ENCODE measurements around the gene TSPAN14. TPM values are rescaled to one million over a fixed set of nuclear protein-coding genes. Genes with fewer than 3 reads are reported as not detected.

TSPAN14 gene
- total and polyA plus RNA-seq, 2 of the 13 experiments (the other 11 are each of a cell fraction or from before 2014, with no cell fraction given), result 24.1 to 80.6 TPM

- TF ChIP-seq MYC (CRISPR knock-in tag; IDR thresholded peaks at IDR 0.05; ENCODE audit: borderline replicate concordance), result peak; percentile 29; the same call in 1 of the 2 replicates
- no peak for TF ChIP-seq ZNF274 (CRISPR knock-in tag; IDR thresholded peaks at IDR 0.05)
- TF ChIP-seq POLR2G (IDR thresholded peaks at IDR 0.05; ENCODE audit: low read depth, low read length), result no peak
- TF ChIP-seq, protein P1, sequence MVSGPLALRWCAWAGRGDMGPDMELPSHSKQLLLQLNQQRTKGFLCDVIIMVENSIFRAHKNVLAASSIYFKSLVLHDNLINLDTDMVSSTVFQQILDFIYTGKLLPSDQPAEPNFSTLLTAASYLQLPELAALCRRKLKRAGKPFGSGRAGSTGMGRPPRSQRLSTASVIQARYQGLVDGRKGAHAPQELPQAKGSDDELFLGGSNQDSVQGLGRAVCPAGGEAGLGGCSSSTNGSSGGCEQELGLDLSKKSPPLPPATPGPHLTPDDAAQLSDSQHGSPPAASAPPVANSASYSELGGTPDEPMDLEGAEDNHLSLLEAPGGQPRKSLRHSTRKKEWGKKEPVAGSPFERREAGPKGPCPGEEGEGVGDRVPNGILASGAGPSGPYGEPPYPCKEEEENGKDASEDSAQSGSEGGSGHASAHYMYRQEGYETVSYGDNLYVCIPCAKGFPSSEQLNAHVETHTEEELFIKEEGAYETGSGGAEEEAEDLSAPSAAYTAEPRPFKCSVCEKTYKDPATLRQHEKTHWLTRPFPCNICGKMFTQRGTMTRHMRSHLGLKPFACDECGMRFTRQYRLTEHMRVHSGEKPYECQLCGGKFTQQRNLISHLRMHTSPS (CRISPR knock-in tag; IDR thresholded peaks at IDR 0.05; ENCODE audit: low read depth), result no peak
- no peak for TF ChIP-seq ZNF235 (CRISPR knock-in tag; IDR thresholded peaks at IDR 0.05; ENCODE audit: borderline replicate concordance)
- no peak for TF ChIP-seq ZNF562 (CRISPR knock-in tag; IDR thresholded peaks at IDR 0.05; ENCODE audit: borderline replicate concordance)
- no peak for TF ChIP-seq ZNF543 (CRISPR knock-in tag; IDR thresholded peaks at IDR 0.05)
- no peak for TF ChIP-seq KAT2B (IDR thresholded peaks at IDR 0.05; ENCODE audit: borderline replicate concordance, low read depth, low read length)
- TF ChIP-seq ZNF362 (CRISPR knock-in tag; IDR thresholded peaks at IDR 0.05; ENCODE audit: borderline replicate concordance), result no peak
- TF ChIP-seq ZFP36 (IDR thresholded peaks at IDR 0.05; ENCODE audit: borderline replicate concordance, low read depth, low read length, partially characterized antibody), result no peak
- TF ChIP-seq, protein P2, sequence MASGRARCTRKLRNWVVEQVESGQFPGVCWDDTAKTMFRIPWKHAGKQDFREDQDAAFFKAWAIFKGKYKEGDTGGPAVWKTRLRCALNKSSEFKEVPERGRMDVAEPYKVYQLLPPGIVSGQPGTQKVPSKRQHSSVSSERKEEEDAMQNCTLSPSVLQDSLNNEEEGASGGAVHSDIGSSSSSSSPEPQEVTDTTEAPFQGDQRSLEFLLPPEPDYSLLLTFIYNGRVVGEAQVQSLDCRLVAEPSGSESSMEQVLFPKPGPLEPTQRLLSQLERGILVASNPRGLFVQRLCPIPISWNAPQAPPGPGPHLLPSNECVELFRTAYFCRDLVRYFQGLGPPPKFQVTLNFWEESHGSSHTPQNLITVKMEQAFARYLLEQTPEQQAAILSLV (CRISPR knock-in tag; IDR thresholded peaks at IDR 0.05; ENCODE audit: borderline replicate concordance), result no peak
- TF ChIP-seq, protein P3, sequence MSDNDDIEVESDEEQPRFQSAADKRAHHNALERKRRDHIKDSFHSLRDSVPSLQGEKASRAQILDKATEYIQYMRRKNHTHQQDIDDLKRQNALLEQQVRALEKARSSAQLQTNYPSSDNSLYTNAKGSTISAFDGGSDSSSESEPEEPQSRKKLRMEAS (IDR thresholded peaks at IDR 0.05), result peak; percentile 49; the same call in 1 of the 2 replicates
- peak; percentile 44; the same call in 1 of the 2 replicates for TF ChIP-seq ELF1 (CRISPR knock-in tag; IDR thresholded peaks at IDR 0.05)
- TF ChIP-seq ZBTB46 (CRISPR knock-in tag; IDR thresholded peaks at IDR 0.05; ENCODE audit: borderline replicate concordance), result no peak
- TF ChIP-seq IKZF5 (CRISPR knock-in tag; IDR thresholded peaks at IDR 0.05), result no peak
- TF ChIP-seq MIER3 (CRISPR knock-in tag; IDR thresholded peaks at IDR 0.05; ENCODE audit: borderline replicate concordance), result no peak
- TF ChIP-seq AHR (CRISPR knock-in tag; IDR thresholded peaks at IDR 0.05), result no peak
- TF ChIP-seq, protein P4, sequence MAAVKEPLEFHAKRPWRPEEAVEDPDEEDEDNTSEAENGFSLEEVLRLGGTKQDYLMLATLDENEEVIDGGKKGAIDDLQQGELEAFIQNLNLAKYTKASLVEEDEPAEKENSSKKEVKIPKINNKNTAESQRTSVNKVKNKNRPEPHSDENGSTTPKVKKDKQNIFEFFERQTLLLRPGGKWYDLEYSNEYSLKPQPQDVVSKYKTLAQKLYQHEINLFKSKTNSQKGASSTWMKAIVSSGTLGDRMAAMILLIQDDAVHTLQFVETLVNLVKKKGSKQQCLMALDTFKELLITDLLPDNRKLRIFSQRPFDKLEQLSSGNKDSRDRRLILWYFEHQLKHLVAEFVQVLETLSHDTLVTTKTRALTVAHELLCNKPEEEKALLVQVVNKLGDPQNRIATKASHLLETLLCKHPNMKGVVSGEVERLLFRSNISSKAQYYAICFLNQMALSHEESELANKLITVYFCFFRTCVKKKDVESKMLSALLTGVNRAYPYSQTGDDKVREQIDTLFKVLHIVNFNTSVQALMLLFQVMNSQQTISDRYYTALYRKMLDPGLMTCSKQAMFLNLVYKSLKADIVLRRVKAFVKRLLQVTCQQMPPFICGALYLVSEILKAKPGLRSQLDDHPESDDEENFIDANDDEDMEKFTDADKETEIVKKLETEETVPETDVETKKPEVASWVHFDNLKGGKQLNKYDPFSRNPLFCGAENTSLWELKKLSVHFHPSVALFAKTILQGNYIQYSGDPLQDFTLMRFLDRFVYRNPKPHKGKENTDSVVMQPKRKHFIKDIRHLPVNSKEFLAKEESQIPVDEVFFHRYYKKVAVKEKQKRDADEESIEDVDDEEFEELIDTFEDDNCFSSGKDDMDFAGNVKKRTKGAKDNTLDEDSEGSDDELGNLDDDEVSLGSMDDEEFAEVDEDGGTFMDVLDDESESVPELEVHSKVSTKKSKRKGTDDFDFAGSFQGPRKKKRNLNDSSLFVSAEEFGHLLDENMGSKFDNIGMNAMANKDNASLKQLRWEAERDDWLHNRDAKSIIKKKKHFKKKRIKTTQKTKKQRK (IDR thresholded peaks at IDR 0.05; ENCODE audit: low read length), result no peak
- no peak for TF ChIP-seq ZNF670 (CRISPR knock-in tag; IDR thresholded peaks at IDR 0.05; ENCODE audit: borderline replicate concordance)
- no peak for TF ChIP-seq SPEN (CRISPR knock-in tag; IDR thresholded peaks at IDR 0.05; ENCODE audit: low read depth)
Measured at GRCh38 chr10:80411267-80411668, 42.8 kb upstream of the TSPAN14 start (continued).
